GM18867 (cell line): Measurements from ENCODE around the gene NUDC.

Experiments
- ATAC-seq: cut with Tn5 transposase; IDR thresholded peaks from one replicate; pipeline ENCODE4 v1.9.1; 2021; ENCODE audit warnings: mild to moderate bottlenecking, moderate library complexity; ENCODE audit not compliant: unreplicated experiment

Gene NUDC

GRCh38 chr1:26949266-26949925 is 27.9 kb downstream of the NUDC start:
- no peak for ATAC-seq

DNA sequence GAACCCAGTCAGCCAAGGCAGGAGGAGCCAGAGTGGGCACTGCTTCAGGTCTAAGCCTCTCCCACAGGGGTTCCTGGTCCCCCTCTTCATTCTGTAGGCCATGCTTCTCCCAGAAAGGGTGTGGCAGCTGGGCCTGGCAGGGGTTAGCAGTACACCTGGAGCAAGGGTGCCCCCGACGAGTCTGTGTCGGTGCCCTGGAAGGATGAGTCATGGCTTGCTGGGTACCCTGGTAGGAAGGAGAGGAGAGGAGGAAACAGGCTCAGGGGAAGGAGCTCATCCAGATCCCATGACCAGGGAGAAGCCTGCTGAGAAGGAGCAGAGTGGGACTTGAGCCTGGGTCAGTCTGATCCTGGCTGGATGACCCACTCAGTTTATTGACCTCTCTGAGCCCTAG is 28.4 kb downstream of the NUDC start:
- no peak for ATAC-seq

DNA sequence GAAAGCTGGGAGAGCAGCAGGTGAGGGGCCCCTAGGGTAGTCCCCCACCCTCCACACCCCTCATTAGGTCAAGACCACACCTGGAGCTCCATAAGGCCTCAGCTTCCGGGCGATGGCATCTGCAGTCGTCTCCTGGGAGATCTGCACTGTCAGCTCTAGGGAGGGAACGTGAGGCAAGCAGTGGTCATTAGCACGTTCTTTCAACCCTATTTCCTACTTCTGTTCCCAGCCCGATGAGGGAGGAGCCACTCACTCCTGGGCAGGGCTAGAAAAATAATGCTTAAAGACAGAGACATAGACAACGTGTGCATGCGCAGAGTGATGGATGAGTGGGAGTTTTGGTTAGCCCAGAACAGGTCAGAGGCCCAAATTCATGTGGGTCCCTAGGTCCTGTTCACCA is 29.1 kb downstream of the NUDC start:
- no peak for ATAC-seq

DNA sequence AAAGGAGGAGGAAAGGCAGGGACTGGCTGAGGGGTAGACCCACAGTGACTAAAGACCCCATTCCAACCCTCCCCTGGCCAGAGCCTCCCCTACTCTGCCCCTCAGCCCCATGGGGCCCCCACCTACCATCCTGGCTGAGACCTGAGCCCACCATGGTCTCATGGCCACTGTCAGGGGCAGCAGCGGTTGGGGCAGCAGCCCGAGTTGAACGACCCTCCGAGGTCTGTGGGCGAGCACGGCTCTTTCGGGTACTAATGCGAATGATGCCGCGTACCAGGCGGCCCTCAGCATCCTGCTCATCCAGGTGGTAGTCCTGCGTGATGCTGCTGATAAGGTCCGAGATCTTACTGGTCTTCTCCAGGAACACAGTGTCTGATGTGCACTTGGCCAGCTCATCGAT is 29.7 kb downstream of the NUDC start:
- ATAC-seq, result no peak

DNA sequence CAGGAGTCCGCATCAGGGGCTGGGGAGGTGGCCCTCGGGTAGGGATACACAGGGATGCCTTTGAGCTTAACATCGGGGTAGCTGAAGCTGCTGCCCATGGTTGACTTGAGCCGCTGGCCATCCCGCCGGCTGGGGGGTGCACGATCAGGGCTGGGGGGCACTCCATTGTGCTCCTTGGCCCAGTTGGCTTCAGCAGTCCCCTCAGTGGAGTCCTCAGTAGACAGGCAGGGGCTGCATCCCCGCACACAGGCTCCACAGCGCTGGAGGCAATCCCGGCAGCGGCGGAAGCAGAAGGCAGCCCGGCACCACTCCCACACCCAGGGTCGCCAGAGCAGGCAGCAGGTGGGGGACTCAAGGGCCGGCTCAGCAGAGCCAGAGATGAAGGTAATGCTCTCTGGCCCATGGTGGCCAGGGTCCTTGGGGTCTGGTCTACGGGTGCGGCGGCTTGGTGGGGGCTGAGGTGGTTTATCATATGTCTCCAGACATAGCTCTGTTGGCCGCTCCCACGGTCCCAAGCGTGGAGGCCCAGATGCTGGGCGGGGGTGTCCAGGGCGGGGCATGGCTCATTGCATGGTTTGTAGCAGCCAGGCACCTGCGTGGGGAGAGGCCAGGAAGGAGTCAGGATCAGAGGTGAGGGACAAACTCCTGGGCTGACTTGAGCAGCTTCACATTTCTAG is 30.4 kb downstream of the NUDC start:
- ATAC-seq, result no peak

- no peak for ATAC-seq
Observed at GRCh38 chr1:26953374-26953773, 31.8 kb downstream of the NUDC start.

DNA sequence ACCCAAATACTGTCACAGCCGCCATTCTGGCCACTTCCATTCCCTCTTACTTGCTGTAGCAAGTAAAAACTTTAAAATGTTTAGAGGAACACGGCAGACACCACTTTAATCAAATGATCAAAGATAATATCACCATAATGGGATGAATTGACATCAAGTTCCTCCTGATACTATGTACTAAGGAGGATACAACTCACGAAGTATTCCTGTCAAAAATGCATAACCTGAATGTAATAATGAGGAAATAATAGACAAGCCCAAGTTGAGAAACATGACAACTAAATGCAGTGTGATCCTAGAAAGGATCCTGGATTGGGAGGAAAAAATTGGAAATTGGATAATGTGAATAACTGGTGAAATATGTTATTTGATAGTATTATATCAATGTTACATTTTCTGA is 34.8 kb downstream of the NUDC start:
- ATAC-seq, result no peak

GRCh38 chr1:26957306-26957705 is 35.8 kb downstream of the NUDC start:
- no peak for ATAC-seq

DNA sequence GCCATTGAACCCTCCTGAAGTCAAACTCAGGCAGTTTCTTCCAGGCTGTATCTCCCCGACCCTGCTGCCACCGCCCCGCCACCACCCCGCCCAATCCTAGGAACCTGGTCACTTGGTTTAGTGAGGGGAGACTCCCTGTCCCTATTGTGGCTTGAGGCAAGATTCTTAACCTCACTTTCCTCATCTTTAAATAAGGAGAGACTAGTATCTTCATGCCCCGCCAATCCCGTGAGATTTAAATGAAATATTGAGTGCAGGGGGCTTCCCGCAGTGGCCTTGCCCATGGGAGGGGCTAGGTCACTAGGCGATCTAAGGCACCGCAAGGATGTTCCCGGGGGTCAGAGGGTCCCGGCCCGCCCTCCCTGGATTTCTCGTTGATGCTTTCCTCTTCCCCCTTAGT is 37.7 kb downstream of the NUDC start:
- ATAC-seq, result no peak

- no peak for ATAC-seq
Observed at GRCh38 chr1:26959722-26960624, 38.4 kb downstream of the NUDC start, which contains the start of gene KDF1. KDF1 (minus strand) TSS chr1:26960468; CDS start chr1:26952380, 8,088 bp downstream.

GRCh38 chr1:26960625-26960966 is 39.1 kb downstream of the NUDC start:
- no peak for ATAC-seq

DNA sequence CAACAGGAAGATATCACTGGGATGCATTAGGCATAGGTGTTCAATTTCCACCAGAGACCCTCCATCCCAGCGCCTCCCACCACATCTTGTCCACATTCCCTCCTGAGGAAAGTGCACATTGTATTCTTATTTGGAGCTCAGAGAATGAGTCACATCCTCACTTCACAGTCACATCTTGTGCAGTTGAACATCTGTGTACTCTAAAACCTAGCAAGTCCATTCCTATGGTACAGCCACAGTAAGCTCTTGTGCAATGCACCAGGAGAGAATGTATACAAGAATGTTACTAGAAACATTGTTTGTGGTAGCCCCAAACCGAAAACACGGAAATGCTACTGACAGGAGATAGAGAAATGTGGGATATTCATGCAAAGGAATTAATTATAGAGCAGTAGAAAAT is 40.3 kb downstream of the NUDC start:
- ATAC-seq, result no peak

DNA sequence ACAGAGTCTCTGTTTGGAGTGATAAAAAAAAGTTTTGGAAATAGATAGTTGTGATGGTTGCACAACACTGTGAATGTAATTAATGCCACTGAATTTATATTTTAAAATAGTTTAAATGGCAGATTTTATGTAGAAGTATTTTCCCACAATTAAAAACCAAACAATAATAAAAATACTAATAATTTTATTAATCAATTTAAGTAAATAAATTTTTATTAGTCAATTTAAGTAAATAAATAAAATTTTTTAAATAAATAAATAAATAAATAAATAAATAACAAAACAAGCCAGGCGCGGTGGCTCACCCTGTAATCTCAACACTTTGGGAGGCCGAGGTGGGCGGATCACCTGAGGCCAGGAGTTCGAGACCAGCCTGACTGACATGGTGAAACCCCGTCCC is 43.7 kb downstream of the NUDC start:
- ATAC-seq, result no peak

DNA sequence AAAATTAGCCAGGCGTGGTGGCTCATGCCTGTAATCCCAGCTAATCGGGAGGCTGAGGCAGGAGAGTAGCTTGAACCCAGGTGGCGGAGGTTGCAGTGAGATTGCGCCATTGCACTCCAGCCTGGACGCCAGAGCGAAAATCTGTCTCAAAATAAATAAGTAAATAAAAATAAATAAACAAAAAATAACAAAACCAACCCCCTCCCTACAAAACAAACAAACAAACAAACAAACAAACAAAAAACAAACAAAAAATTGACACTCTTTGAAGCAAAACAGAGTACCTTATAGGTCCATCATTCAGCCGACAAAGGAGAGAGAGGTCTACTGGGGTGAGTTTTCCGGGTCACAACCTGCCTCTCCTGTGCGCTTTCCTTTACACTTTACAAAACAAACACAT is 44.1 kb downstream of the NUDC start:
- ATAC-seq, result no peak

GRCh38 chr1:26970810-26971209 is 49.3 kb downstream of the NUDC start:
- no peak for ATAC-seq

GRCh38 chr1:26971590-26971989 is 50.0 kb downstream of the NUDC start:
- no peak for ATAC-seq

DNA sequence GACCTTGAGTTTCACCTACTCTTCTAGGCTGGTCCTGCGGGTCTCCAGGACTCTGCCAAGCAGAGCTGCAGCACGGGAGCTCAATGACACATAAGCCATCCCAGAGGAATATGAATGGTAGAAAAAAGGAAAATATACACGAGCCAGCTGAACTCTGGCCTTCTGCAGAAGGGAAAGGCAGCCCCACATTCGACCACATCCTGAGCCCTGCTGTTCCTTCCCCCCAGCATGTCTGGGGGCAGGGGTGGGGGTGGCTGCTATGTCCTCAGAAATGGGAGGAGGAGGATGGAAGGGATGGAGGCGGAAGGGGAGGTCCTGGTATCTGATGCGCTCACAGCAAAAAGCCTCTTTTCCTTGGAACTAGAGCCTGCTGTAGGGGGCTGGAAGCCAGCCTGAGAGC is 50.8 kb downstream of the NUDC start:
- no peak for ATAC-seq

GRCh38 chr1:26972821-26973220 is 51.3 kb downstream of the NUDC start:
- no peak for ATAC-seq

DNA sequence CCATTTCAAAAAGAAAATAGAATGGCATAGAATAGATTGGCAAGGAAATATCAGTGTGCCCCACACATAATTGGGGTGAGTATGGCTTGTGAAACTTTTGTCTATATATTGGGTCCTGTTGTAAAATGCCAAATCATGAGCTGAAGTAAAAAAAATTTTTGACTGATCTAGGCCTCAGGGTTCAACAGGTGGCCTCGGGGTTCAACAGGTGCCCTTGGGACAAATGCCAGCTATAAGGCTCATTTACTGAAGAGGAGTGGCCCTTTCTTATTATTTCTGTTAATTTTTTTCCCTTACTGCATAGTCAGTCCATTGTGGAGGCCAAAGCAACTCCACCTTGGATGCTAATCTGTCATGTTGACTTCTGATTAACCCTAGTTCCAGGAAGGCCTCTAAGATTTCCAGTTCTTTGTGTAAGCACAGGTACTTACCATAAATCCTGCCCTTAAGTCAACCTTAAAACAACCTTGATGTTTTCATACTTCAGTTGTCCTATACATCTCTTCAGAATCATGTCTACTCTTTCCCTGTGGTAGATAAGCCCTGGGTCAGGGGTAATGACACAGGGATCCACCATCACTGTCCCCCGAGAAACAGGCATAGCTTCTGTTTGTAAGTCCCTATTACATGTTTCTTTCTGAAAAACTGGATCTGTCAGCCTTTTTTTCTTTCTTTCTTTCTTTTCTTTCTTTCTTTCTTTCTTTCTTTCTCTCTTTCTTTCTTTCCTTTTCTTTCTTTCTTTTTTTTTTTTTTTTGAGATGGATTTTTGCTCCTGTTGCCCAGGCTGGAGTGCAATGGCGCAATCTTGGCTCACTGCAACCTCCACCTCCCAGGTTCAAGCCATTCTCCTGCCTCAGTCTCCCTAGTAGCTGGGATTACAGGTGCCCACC is 55.3 kb downstream of the NUDC start:
- no peak for ATAC-seq

- ATAC-seq, result no peak
Observed at GRCh38 chr1:26978901-26979300, 57.4 kb downstream of the NUDC start.
